Loucy (cell line): ENCODE data around the gene KRT35.

Experiments
- EZH2phosphoT487 ChIP-seq: fragments of 200-600 bp; IDR thresholded peaks from 2 replicates; pipeline ENCODE4 v1.6.1; 2018; ENCODE audit warnings: antibody characterized with exemption, mild to moderate bottlenecking, moderate library complexity, borderline replicate concordance
- TF ChIP-seq, protein P1 (sequence below): fragments of 200-600 bp; sonication (generic); conservative IDR thresholded peaks from 2 replicates; pipeline ENCODE4 v1.5.1; 2014; ENCODE audit warnings: mild to moderate bottlenecking, antibody characterized with exemption, low read length

DNA sequence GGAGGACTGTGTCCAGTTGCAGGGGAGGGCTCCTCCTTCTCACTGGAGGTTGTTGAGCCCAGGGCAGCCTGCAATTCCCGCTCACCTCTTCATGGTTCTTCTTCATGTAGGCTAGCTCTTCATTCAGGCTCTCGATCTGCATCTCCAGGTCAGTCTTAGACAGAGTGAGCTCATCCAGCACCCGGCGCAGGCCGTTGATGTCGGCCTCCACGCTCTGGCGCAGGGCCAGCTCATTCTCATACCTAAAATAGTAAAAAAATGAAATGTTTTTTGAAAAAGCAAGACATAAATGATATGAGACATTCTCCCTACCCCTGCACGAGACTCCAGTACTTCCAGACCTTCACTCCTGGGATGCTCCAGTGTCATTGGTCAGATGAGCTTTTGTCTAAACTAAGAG, 22.3 kb upstream of the KRT35 start:
- TF ChIP-seq, protein P1, sequence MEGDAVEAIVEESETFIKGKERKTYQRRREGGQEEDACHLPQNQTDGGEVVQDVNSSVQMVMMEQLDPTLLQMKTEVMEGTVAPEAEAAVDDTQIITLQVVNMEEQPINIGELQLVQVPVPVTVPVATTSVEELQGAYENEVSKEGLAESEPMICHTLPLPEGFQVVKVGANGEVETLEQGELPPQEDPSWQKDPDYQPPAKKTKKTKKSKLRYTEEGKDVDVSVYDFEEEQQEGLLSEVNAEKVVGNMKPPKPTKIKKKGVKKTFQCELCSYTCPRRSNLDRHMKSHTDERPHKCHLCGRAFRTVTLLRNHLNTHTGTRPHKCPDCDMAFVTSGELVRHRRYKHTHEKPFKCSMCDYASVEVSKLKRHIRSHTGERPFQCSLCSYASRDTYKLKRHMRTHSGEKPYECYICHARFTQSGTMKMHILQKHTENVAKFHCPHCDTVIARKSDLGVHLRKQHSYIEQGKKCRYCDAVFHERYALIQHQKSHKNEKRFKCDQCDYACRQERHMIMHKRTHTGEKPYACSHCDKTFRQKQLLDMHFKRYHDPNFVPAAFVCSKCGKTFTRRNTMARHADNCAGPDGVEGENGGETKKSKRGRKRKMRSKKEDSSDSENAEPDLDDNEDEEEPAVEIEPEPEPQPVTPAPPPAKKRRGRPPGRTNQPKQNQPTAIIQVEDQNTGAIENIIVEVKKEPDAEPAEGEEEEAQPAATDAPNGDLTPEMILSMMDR: no peak
- no peak for TF ChIP-seq EZH2phosphoT487
